Measurements from ENCODE around the gene SPEG.
"Not testable (repeated sequence)": the region's sequence is repeated elsewhere in the genome, so short reads cannot be mapped to it uniquely, and the experiment has no call there.

Gene SPEG

GRCh38 chr2:219405958-219406860 is 28.4 kb upstream of the SPEG start:
- H3K4me1 ChIP-seq (ENCODE audit: control insufficient read depth, low read depth, low read length), result peaks cover 13% of the 10 kb centered on the region

GRCh38 chr2:219406861-219407230 is 27.8 kb upstream of the SPEG start:
- no peak overlapping the region for H3K27ac ChIP-seq (ENCODE audit: low read length)
- H3K36me3 ChIP-seq (ENCODE audit: control insufficient read depth, low read depth, low read length), result no peaks in the 10 kb centered on the region
- peaks cover 3% of the 10 kb centered on the region for H3K27me3 ChIP-seq (ENCODE audit: control insufficient read depth, insufficient read depth, low read length)
- no peaks in the 10 kb centered on the region for H3K9me3 ChIP-seq (ENCODE audit: control insufficient read depth, low read depth, low read length)
- H3K4me1 ChIP-seq (ENCODE audit: control insufficient read depth, low read depth, low read length), result peaks cover 13% of the 10 kb centered on the region
- H3K9ac ChIP-seq (ENCODE audit: low read length), result no peak overlapping the region
- H3K4me3 ChIP-seq (ENCODE audit: low read length), result no peak overlapping the region

More at GRCh38 chr2:219405958-219406860, 28.4 kb upstream of the SPEG start:
- Histone ChIP-seq H3K36me3 (ENCODE audit: control insufficient read depth, low read depth, low read length) (no peaks in the 10 kb centered on the region), H3K9ac (ENCODE audit: low read length) (no peak overlapping the region), H3K27me3 (ENCODE audit: control insufficient read depth, insufficient read depth, low read length) (peaks cover 3% of the 10 kb centered on the region), H3K9me3 (ENCODE audit: control insufficient read depth, low read depth, low read length) (no peaks in the 10 kb centered on the region), H3K27ac (ENCODE audit: low read length) (no peak overlapping the region), H3K4me3 (ENCODE audit: low read length) (no peak overlapping the region)

- H3K4me1 ChIP-seq (ENCODE audit: control insufficient read depth, low read depth, low read length), result peaks cover 12% of the 10 kb centered on the region
- H3K36me3 ChIP-seq (ENCODE audit: control insufficient read depth, low read depth, low read length); H3K9ac ChIP-seq (ENCODE audit: low read length); H3K4me3 ChIP-seq (ENCODE audit: low read length); H3K9me3 ChIP-seq (ENCODE audit: control insufficient read depth, low read depth, low read length); H3K27me3 ChIP-seq (ENCODE audit: control insufficient read depth, insufficient read depth, low read length); H3K27ac ChIP-seq (ENCODE audit: low read length): not testable (repeated sequence)
Observed at GRCh38 chr2:219407343-219407742, 27.3 kb upstream of the SPEG start.

GRCh38 chr2:219408204-219408603 is 26.4 kb upstream of the SPEG start:
- Histone ChIP-seq H3K9ac (ENCODE audit: low read length) (no peak overlapping the region), H3K4me3 (ENCODE audit: low read length) (no peak overlapping the region), H3K36me3 (ENCODE audit: control insufficient read depth, low read depth, low read length) (no peaks in the 10 kb centered on the region), H3K27ac (ENCODE audit: low read length) (no peak overlapping the region), H3K9me3 (ENCODE audit: control insufficient read depth, low read depth, low read length) (no peaks in the 10 kb centered on the region), H3K4me1 (ENCODE audit: control insufficient read depth, low read depth, low read length) (peaks cover 5% of the 10 kb centered on the region), H3K27me3 (ENCODE audit: control insufficient read depth, insufficient read depth, low read length) (peaks cover 2% of the 10 kb centered on the region)

- Histone ChIP-seq H3K9ac (ENCODE audit: low read length) (no peak overlapping the region), H3K9me3 (ENCODE audit: control insufficient read depth, low read depth, low read length) (no peaks in the 10 kb centered on the region), H3K27ac (ENCODE audit: low read length) (no peak overlapping the region), H3K27me3 (ENCODE audit: control insufficient read depth, insufficient read depth, low read length) (no peaks in the 10 kb centered on the region), H3K4me1 (ENCODE audit: control insufficient read depth, low read depth, low read length) (peaks cover 4% of the 10 kb centered on the region), H3K36me3 (ENCODE audit: control insufficient read depth, low read depth, low read length) (no peaks in the 10 kb centered on the region), H3K4me3 (ENCODE audit: low read length) (no peak overlapping the region)
Observed at GRCh38 chr2:219408631-219409030, 26.0 kb upstream of the SPEG start.

- Histone ChIP-seq H3K4me1 (ENCODE audit: control insufficient read depth, low read depth, low read length) (peaks cover 3% of the 10 kb centered on the region), H3K36me3 (ENCODE audit: control insufficient read depth, low read depth, low read length) (no peaks in the 10 kb centered on the region), H3K9ac (ENCODE audit: low read length) (no peak overlapping the region), H3K9me3 (ENCODE audit: control insufficient read depth, low read depth, low read length) (no peaks in the 10 kb centered on the region), H3K27ac (ENCODE audit: low read length) (no peak overlapping the region), H3K4me3 (ENCODE audit: low read length) (no peak overlapping the region), H3K27me3 (ENCODE audit: control insufficient read depth, insufficient read depth, low read length) (no peaks in the 10 kb centered on the region)
Observed at GRCh38 chr2:219409619-219410018, 25.0 kb upstream of the SPEG start.

GRCh38 chr2:219410390-219410789 is 24.3 kb upstream of the SPEG start:
- Histone ChIP-seq H3K27me3 (ENCODE audit: control insufficient read depth, insufficient read depth, low read length) (no peaks in the 10 kb centered on the region), H3K9ac (ENCODE audit: low read length) (no peak overlapping the region), H3K36me3 (ENCODE audit: control insufficient read depth, low read depth, low read length) (no peaks in the 10 kb centered on the region), H3K4me1 (ENCODE audit: control insufficient read depth, low read depth, low read length) (peaks cover 2% of the 10 kb centered on the region), H3K4me3 (ENCODE audit: low read length) (no peak overlapping the region), H3K9me3 (ENCODE audit: control insufficient read depth, low read depth, low read length) (no peaks in the 10 kb centered on the region), H3K27ac (ENCODE audit: low read length) (no peak overlapping the region)

- no peaks in the 10 kb centered on the region for H3K9me3 ChIP-seq (ENCODE audit: control insufficient read depth, low read depth, low read length)
- no peak overlapping the region for H3K4me3 ChIP-seq (ENCODE audit: low read length)
- H3K4me1 ChIP-seq (ENCODE audit: control insufficient read depth, low read depth, low read length), result peaks cover 14% of the 10 kb centered on the region
- H3K9ac ChIP-seq (ENCODE audit: low read length), result no peak overlapping the region
- H3K27ac ChIP-seq (ENCODE audit: low read length), result no peak overlapping the region
- H3K27me3 ChIP-seq (ENCODE audit: control insufficient read depth, insufficient read depth, low read length), result peaks cover 5% of the 10 kb centered on the region
- H3K36me3 ChIP-seq (ENCODE audit: control insufficient read depth, low read depth, low read length), result no peaks in the 10 kb centered on the region
Observed at GRCh38 chr2:219414857-219415256, 19.8 kb upstream of the SPEG start.

- Histone ChIP-seq H3K27me3 (ENCODE audit: control insufficient read depth, insufficient read depth, low read length) (peaks cover 5% of the 10 kb centered on the region), H3K4me3 (ENCODE audit: low read length) (no peak overlapping the region), H3K4me1 (ENCODE audit: control insufficient read depth, low read depth, low read length) (peaks cover 14% of the 10 kb centered on the region), H3K36me3 (ENCODE audit: control insufficient read depth, low read depth, low read length) (no peaks in the 10 kb centered on the region), H3K27ac (ENCODE audit: low read length) (no peak overlapping the region), H3K9ac (ENCODE audit: low read length) (no peak overlapping the region), H3K9me3 (ENCODE audit: control insufficient read depth, low read depth, low read length) (no peaks in the 10 kb centered on the region)
Observed at GRCh38 chr2:219415580-219416234, 18.9 kb upstream of the SPEG start.

GRCh38 chr2:219416235-219416602 is 18.4 kb upstream of the SPEG start:
- Histone ChIP-seq H3K9me3 (ENCODE audit: control insufficient read depth, low read depth, low read length) (no peaks in the 10 kb centered on the region), H3K9ac (ENCODE audit: low read length) (no peak overlapping the region), H3K4me3 (ENCODE audit: low read length) (no peak overlapping the region), H3K27me3 (ENCODE audit: control insufficient read depth, insufficient read depth, low read length) (peaks cover 5% of the 10 kb centered on the region), H3K4me1 (ENCODE audit: control insufficient read depth, low read depth, low read length) (peaks cover 14% of the 10 kb centered on the region), H3K36me3 (ENCODE audit: control insufficient read depth, low read depth, low read length) (no peaks in the 10 kb centered on the region), H3K27ac (ENCODE audit: low read length) (no peak overlapping the region)

- Histone ChIP-seq H3K9ac (ENCODE audit: low read length) (no peak overlapping the region), H3K9me3 (ENCODE audit: control insufficient read depth, low read depth, low read length) (no peaks in the 10 kb centered on the region), H3K36me3 (ENCODE audit: control insufficient read depth, low read depth, low read length) (no peaks in the 10 kb centered on the region), H3K4me1 (ENCODE audit: control insufficient read depth, low read depth, low read length) (peaks cover 14% of the 10 kb centered on the region), H3K27ac (ENCODE audit: low read length) (no peak overlapping the region), H3K27me3 (ENCODE audit: control insufficient read depth, insufficient read depth, low read length) (peaks cover 5% of the 10 kb centered on the region), H3K4me3 (ENCODE audit: low read length) (no peak overlapping the region)
Observed at GRCh38 chr2:219416938-219417337, 17.7 kb upstream of the SPEG start.

GRCh38 chr2:219417374-219417773 is 17.3 kb upstream of the SPEG start:
- Histone ChIP-seq H3K9ac (ENCODE audit: low read length) (no peak overlapping the region), H3K27me3 (ENCODE audit: control insufficient read depth, insufficient read depth, low read length) (peaks cover 5% of the 10 kb centered on the region), H3K36me3 (ENCODE audit: control insufficient read depth, low read depth, low read length) (no peaks in the 10 kb centered on the region), H3K9me3 (ENCODE audit: control insufficient read depth, low read depth, low read length) (no peaks in the 10 kb centered on the region), H3K4me3 (ENCODE audit: low read length) (no peak overlapping the region), H3K27ac (ENCODE audit: low read length) (no peak overlapping the region), H3K4me1 (ENCODE audit: control insufficient read depth, low read depth, low read length) (peaks cover 14% of the 10 kb centered on the region)

All from iPS-18a (cell line).